ENCODE results near the gene FAP. TPM values are rescaled to one million over a fixed set of nuclear protein-coding genes. Genes with fewer than 3 reads are reported as not detected.
A peak's percentile ranks its signal among the peaks of the same experiment; 100 is the strongest.

Gene FAP
- total RNA-seq, 1 experiment from 2014 or later: 0.61 TPM

DNA sequence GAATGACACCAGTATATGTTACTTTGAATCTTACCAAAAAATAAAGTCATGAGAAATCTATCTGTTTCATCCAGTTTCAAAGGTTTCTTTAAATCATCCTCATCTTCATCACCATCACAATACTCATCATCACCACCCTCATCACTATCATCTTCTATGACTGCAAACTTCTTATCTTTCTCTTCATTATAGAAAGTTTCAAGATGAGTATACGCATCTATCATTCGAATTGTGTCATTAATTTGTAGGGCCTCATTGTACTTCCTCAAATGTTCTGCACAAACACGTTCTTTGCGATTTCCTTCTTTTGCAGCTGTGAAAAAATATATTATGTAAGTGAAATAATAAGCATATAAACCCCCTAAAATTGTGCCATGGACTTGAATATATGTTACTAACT lies 34.1 kb upstream of the FAP start:
- BruUV-seq (replicated peaks): TSS peak; percentile 64
- H3K36me3 Mint-ChIP-seq (ENCODE audit: insufficient read depth, unreplicated experiment): no peaks in the 10 kb centered on the region
- no peak for DNase-seq
- H3K4me1 Mint-ChIP-seq (ENCODE audit: low read depth, unreplicated experiment): no peaks in the 10 kb centered on the region
- CTCF ChIA-PET: interaction anchor here (0.6 kb wide), 1 partner anchor 21 kb away, joined by 3 read pairs; no protein-coding TSS in a partner anchor
- intact Hi-C loops (cut with micrococcal nuclease; ENCODE audit: unreplicated experiment): no loop called here
- TF ChIP-seq, protein P1, sequence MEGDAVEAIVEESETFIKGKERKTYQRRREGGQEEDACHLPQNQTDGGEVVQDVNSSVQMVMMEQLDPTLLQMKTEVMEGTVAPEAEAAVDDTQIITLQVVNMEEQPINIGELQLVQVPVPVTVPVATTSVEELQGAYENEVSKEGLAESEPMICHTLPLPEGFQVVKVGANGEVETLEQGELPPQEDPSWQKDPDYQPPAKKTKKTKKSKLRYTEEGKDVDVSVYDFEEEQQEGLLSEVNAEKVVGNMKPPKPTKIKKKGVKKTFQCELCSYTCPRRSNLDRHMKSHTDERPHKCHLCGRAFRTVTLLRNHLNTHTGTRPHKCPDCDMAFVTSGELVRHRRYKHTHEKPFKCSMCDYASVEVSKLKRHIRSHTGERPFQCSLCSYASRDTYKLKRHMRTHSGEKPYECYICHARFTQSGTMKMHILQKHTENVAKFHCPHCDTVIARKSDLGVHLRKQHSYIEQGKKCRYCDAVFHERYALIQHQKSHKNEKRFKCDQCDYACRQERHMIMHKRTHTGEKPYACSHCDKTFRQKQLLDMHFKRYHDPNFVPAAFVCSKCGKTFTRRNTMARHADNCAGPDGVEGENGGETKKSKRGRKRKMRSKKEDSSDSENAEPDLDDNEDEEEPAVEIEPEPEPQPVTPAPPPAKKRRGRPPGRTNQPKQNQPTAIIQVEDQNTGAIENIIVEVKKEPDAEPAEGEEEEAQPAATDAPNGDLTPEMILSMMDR (IDR thresholded peaks at IDR 0.05; ENCODE audit: unreplicated experiment): no peak
- H3K4me3 Mint-ChIP-seq (ENCODE audit: low read depth, unreplicated experiment): no peak overlapping the region
- H3K9me3 Mint-ChIP-seq (ENCODE audit: low read depth, unreplicated experiment): no peaks in the 10 kb centered on the region
- no peak overlapping the region for H3K27ac Mint-ChIP-seq (ENCODE audit: unreplicated experiment)
- H3K27me3 Mint-ChIP-seq (ENCODE audit: unreplicated experiment): no peaks in the 10 kb centered on the region

DNA sequence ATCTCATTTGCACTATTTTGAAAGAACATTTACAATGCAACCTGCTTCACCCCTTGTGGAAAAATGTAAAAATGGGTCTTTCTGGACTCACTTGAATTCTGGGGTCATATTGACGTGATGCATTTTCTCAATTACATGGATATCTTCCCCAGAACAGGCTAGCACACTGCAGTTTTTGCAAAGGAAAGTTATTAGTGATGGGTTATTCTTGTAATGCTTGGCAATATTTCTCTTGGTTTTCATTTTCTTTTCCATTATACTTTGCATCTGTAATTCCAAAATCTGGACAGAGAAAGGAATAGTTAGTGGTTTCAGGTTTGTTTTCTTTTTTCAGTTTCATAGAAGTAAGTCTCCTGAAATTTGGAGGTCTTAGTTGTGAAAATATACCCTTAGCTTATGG lies 24.8 kb upstream of the FAP start:
- Mint-ChIP-seq H3K4me3 (ENCODE audit: low read depth, unreplicated experiment) (no peak overlapping the region), H3K9me3 (ENCODE audit: low read depth, unreplicated experiment) (no peaks in the 10 kb centered on the region), H3K36me3 (ENCODE audit: insufficient read depth, unreplicated experiment) (no peaks in the 10 kb centered on the region), H3K27me3 (ENCODE audit: unreplicated experiment) (no peaks in the 10 kb centered on the region), H3K27ac (ENCODE audit: unreplicated experiment) (no peak overlapping the region), H3K4me1 (ENCODE audit: low read depth, unreplicated experiment) (no peaks in the 10 kb centered on the region)
- intact Hi-C loops (cut with micrococcal nuclease; ENCODE audit: unreplicated experiment): no loop called here
- CTCF ChIA-PET: no interaction called here
- TF ChIP-seq, protein P1 (IDR thresholded peaks at IDR 0.05; ENCODE audit: unreplicated experiment): no peak
- no peak for DNase-seq
- no TSS peak for BruUV-seq (replicated peaks)

DNA sequence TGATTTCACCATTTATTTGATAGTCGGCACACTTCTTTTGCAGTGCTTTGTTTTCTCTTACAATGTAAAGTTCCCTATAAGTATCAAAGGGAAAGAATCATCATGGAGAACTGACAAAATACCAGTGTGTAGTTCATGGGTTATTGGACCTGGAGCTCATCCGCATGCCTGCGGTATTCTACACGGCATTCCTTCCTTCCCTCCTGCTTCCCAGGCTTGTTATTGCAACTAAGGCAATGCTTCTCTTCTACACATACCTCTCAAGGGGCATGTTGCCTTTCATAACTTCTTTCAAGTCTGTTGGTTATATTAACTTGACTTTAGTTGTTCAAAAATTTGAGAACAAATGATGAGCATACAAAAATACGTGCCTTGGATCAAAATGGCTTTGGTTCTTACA lies 24.3 kb upstream of the FAP start:
- no peak for DNase-seq
- TF ChIP-seq, protein P1 (IDR thresholded peaks at IDR 0.05; ENCODE audit: unreplicated experiment): no peak
- Mint-ChIP-seq H3K4me3 (ENCODE audit: low read depth, unreplicated experiment) (no peak overlapping the region), H3K9me3 (ENCODE audit: low read depth, unreplicated experiment) (no peaks in the 10 kb centered on the region), H3K36me3 (ENCODE audit: insufficient read depth, unreplicated experiment) (no peaks in the 10 kb centered on the region), H3K4me1 (ENCODE audit: low read depth, unreplicated experiment) (no peaks in the 10 kb centered on the region), H3K27ac (ENCODE audit: unreplicated experiment) (no peak overlapping the region), H3K27me3 (ENCODE audit: unreplicated experiment) (no peaks in the 10 kb centered on the region)
- CTCF ChIA-PET: no interaction called here
- intact Hi-C loops (cut with micrococcal nuclease; ENCODE audit: unreplicated experiment): no loop called here
- BruUV-seq (replicated peaks): no TSS peak

DNA sequence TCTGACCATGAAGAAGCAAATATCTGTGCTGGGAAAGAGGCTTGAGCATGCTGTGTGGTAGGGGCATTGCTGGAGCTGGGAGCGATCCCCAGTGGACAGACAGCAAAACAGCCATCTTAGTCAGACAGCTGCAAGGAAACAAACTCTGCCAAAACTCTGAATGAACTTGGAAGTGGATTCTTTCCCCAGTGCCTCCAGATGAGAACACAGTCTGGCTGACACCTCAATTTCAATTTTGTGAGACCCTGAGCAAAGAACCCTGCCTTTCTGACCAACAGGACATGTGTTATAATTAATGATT lies 23.2 kb upstream of the FAP start:
- H3K4me3 Mint-ChIP-seq (ENCODE audit: low read depth, unreplicated experiment): no peak overlapping the region
- no peaks in the 10 kb centered on the region for H3K36me3 Mint-ChIP-seq (ENCODE audit: insufficient read depth, unreplicated experiment)
- intact Hi-C loops (cut with micrococcal nuclease; ENCODE audit: unreplicated experiment): no loop called here
- no TSS peak for BruUV-seq (replicated peaks)
- no peaks in the 10 kb centered on the region for H3K27me3 Mint-ChIP-seq (ENCODE audit: unreplicated experiment)
- no peak for DNase-seq
- H3K4me1 Mint-ChIP-seq (ENCODE audit: low read depth, unreplicated experiment): peaks cover 7% of the 10 kb centered on the region
- CTCF ChIA-PET: no interaction called here
- no peaks in the 10 kb centered on the region for H3K9me3 Mint-ChIP-seq (ENCODE audit: low read depth, unreplicated experiment)
- H3K27ac Mint-ChIP-seq (ENCODE audit: unreplicated experiment): no peak overlapping the region
- TF ChIP-seq, protein P1 (IDR thresholded peaks at IDR 0.05; ENCODE audit: unreplicated experiment): no peak
